HEK293 (cell line): ENCODE measurements around the gene PRSS2.

Experiments used
- CTCF ChIP-seq: fragments of 450-650 bp; formaldehyde crosslinking; IDR thresholded peaks from 2 replicates; pipeline ENCODE4 v1.5.1; 2016; ENCODE audit warnings: missing biosample characterization, missing genetic modification characterization
- PRDM10 ChIP-seq: fragments of 450-650 bp; formaldehyde crosslinking; IDR thresholded peaks from 2 replicates; pipeline ENCODE4 v1.5.1; 2016; ENCODE audit warnings: missing biosample characterization, missing genetic modification characterization
- SALL2 ChIP-seq: fragments of 450-650 bp; formaldehyde crosslinking; IDR thresholded peaks from 2 replicates; pipeline ENCODE4 v1.5.0; 2017; ENCODE audit warnings: missing biosample characterization, mild to moderate bottlenecking, missing genetic modification characterization, borderline replicate concordance
- ZNF114 ChIP-seq: fragments of 450-650 bp; formaldehyde crosslinking; IDR thresholded peaks from 2 replicates; pipeline ENCODE4 v1.5.0; 2017; ENCODE audit warnings: missing biosample characterization, missing genetic modification characterization
- ZNF138 ChIP-seq: fragments of 450-650 bp; formaldehyde crosslinking; IDR thresholded peaks from 2 replicates; pipeline ENCODE4 v1.5.1; 2016; ENCODE audit warnings: missing biosample characterization, missing genetic modification characterization, borderline replicate concordance
- ZNF670 ChIP-seq: fragments of 450-650 bp; formaldehyde crosslinking; IDR thresholded peaks from 2 replicates; pipeline ENCODE4 v1.5.1; 2016; ENCODE audit warnings: missing biosample characterization, missing genetic modification characterization, low read depth

- TF ChIP-seq ZNF114 (tag by site-specific recombination) (no peak), ZNF138 (tag by site-specific recombination) (no peak), CTCF (tag by site-specific recombination) (no peak), ZNF670 (tag by site-specific recombination) (no peak), SALL2 (no peak), PRDM10 (tag by site-specific recombination) (no peak)
Observed at GRCh38 chr7:142819530-142819929, 48.8 kb downstream of the PRSS2 start.
